HepG2 (cell line): ENCODE measurements around the gene TEAD1. TPM values are rescaled to one million over a fixed set of nuclear protein-coding genes. Genes with fewer than 3 reads are reported as not detected.

ENCODE experiments used
- ATAC-seq: fragments of 200-7000 bp; cut with Tn5 transposase; 3 replicates; pipeline ENCODE4 v1.9.1; 2020; ENCODE audit warnings: mild to moderate bottlenecking, moderate library complexity
- BruUV-seq: library from RNA; stranded (reverse); fragments of 400-500 nt; replicated peaks from 2 replicates; lab custom pipeline; 2021; lab: Mats Ljungman, UMichigan
- CTCF ChIA-PET: fragments of 300-600 bp; formaldehyde crosslinking; extraction: SDS; loops from one replicate; lab custom pipeline; 2021; ENCODE audit warnings: low total read pairs, inconsistent platforms, low intra/inter-chr PET ratio; lab: Yijun Ruan, JAX
- POLR2A ChIA-PET: fragments of 350-600 bp; sonication (Branson Sonifier 250); formaldehyde crosslinking; loops from one replicate; lab custom pipeline; 2020; ENCODE audit warnings: antibody characterized with exemption, inconsistent platforms; lab: Yijun Ruan, JAX
- DNase-seq: peaks from one replicate; pipeline ENCODE4 v3.0.0-alpha.2; 2015; ENCODE audit warnings: low spot score
- FAIRE-seq: peaks from 3 replicates; lab custom pipeline; 2011; peaks lifted over from hg19 to GRCh38; lab: Jason Lieb, UNC
- H2AFZ ChIP-seq: one replicate; pipeline ENCODE4 v1.6.1; 2011; ENCODE audit warnings: low read length, inconsistent platforms
- H3K27ac ChIP-seq: fragments of 300-600 bp; 3 replicates; pipeline ENCODE4 v1.8.0; 2011; ENCODE audit warnings: mixed run types, mild to moderate bottlenecking, mixed read lengths, low read length, inconsistent platforms; ENCODE audit not compliant: insufficient read depth; ENCODE audit errors: extremely low read length
- H3K27me3 ChIP-seq, 2 experiments: fragments of 200-600 bp in 1 of 2; 2 replicates in 1 of 2; 3 replicates in 1 of 2; pipeline versions ENCODE4 v1.6.0 to v1.8.0; 2011; ENCODE audit warnings: low read length in 2 of 2, mild to moderate bottlenecking in 2 of 2, moderate library complexity in 2 of 2, inconsistent platforms in 1 of 2; ENCODE audit not compliant: insufficient read depth in 2 of 2, control insufficient read depth in 1 of 2
- H3K36me3 ChIP-seq, 2 experiments: fragments of 200-600 bp in 1 of 2; replicated peaks in 1 of 2; 2 replicates in 1 of 2; 3 replicates in 1 of 2; pipeline versions ENCODE4 v1.5.1 to v1.8.0; 2011; ENCODE audit warnings: low read length in 2 of 2, inconsistent platforms in 1 of 2; ENCODE audit not compliant: insufficient read depth in 2 of 2, control insufficient read depth in 1 of 2
- H3K4me1 ChIP-seq: 2 replicates; pipeline ENCODE4 v1.5.1; 2012; ENCODE audit warnings: low read length, inconsistent platforms; ENCODE audit not compliant: insufficient read depth
- H3K4me2 ChIP-seq: 2 replicates; pipeline ENCODE4 v1.6.0; 2011; ENCODE audit warnings: low read depth, low read length, inconsistent platforms
- H3K4me3 ChIP-seq, 3 experiments: fragments of 200-600 bp in 1 of 3; sonication (generic), shearing (Covaris generic) in 1 of 3; replicated peaks in 1 of 3; 2 replicates each; pipeline ENCODE4 v1.5.1; 2011 to 2016; ENCODE audit warnings: low read length in 3 of 3, inconsistent platforms in 2 of 3, low read depth in 2 of 3, mild to moderate bottlenecking in 2 of 3, control low read depth in 1 of 3, mixed read lengths in 1 of 3; ENCODE audit not compliant: insufficient read depth in 1 of 3
- H3K79me2 ChIP-seq: one replicate; pipeline ENCODE4 v1.6.1; 2011; ENCODE audit warnings: low read length, inconsistent platforms; ENCODE audit not compliant: insufficient read depth
- H3K9ac ChIP-seq: 2 replicates; pipeline ENCODE4 v1.6.0; 2011; ENCODE audit warnings: mild to moderate bottlenecking, low read depth, low read length, inconsistent platforms; ENCODE audit not compliant: insufficient read depth
- H3K9me3 ChIP-seq: 2 replicates; pipeline ENCODE4 v1.5.1; 2012; ENCODE audit warnings: mild to moderate bottlenecking, low read length
- H4K20me1 ChIP-seq: 2 replicates; pipeline ENCODE4 v1.6.0; 2011; ENCODE audit warnings: inconsistent platforms, mild to moderate bottlenecking, low read length, moderate library complexity; ENCODE audit not compliant: insufficient read depth
- DR1 ChIP-seq: sonication (generic); formaldehyde crosslinking; IDR thresholded peaks from 2 replicates; pipeline ENCODE4 v1.8.0; 2021; ENCODE audit warnings: mild to moderate bottlenecking, missing genetic modification reagents, inconsistent platforms
- KLF15 ChIP-seq: sonication (generic); formaldehyde crosslinking; IDR thresholded peaks from 2 replicates; pipeline ENCODE4 v1.8.1; 2023; ENCODE audit warnings: borderline replicate concordance, mild to moderate bottlenecking, inconsistent platforms, missing genetic modification reagents, mixed read lengths
- PAXIP1 ChIP-seq: sonication (generic); formaldehyde crosslinking; conservative IDR thresholded peaks from 2 replicates; pipeline ENCODE4 v1.4.0; 2020; ENCODE audit warnings: mild to moderate bottlenecking, missing genetic modification reagents, moderate library complexity
- PHB2 ChIP-seq: fragments of 450-650 bp; IDR thresholded peaks from 2 replicates; pipeline ENCODE4 v1.6.1; 2018; ENCODE audit not compliant: partially characterized antibody
- RFX1 ChIP-seq: fragments of 450-650 bp; IDR thresholded peaks from 2 replicates; pipeline ENCODE4 v1.6.1; 2017
- TGIF2 ChIP-seq: IDR thresholded peaks from 2 replicates; pipeline ENCODE4 v1.6.1; 2016; ENCODE audit warnings: control low read depth, missing compliant biosample characterization
- XBP1 ChIP-seq: sonication (generic); formaldehyde crosslinking; IDR thresholded peaks from 2 replicates; pipeline ENCODE4 v1.5.0; 2020; ENCODE audit warnings: missing genetic modification reagents
- ZNF235 ChIP-seq: sonication (generic); formaldehyde crosslinking; IDR thresholded peaks from 2 replicates; pipeline ENCODE4 v1.8.1; 2023; ENCODE audit warnings: mild to moderate bottlenecking, missing genetic modification reagents, borderline replicate concordance
- ZNF589 ChIP-seq: sonication (generic); formaldehyde crosslinking; conservative IDR thresholded peaks from 2 replicates; pipeline ENCODE4 v1.8.0; 2022; ENCODE audit warnings: mild to moderate bottlenecking, moderate library complexity, missing genetic modification reagents
- WGBS: methylation state at CpG from one replicate; pipeline ENCODE4 v1.1.6; 2017; ENCODE audit warnings: low lambda C conversion rate; 5-methylcytosine and 5-hydroxymethylcytosine counted together
- in situ Hi-C: cut with HindIII; loops from 2 replicates; pipeline ENCODE4 v1.10.0; 2017; ENCODE audit warnings: low pct_unique_long_range_greater_than_20kb; ENCODE audit not compliant: extremely low pct_ligation_motif_present
- intact Hi-C: fragments of 100-400 bp; cut with micrococcal nuclease; formaldehyde crosslinking; loops from one replicate; pipeline ENCODE4 v1.10.0; 2022; ENCODE audit not compliant: unreplicated experiment
- polyA plus RNA-seq, 8 experiments: library from polyadenylated mRNA; depleted of rRNA in 3 of 8; stranded (reverse) in 7 of 8; unstranded in 1 of 8; fragments of >200 nt; fragmentation: Illumina TruSeq in 4 of 8; extraction: Trizol in 4 of 8; gene quantifications; 2 replicates each; pipeline versions ENCODE4 v1.2.1 to v1.2.3, GENCODE V29; 2011 to 2016; ENCODE audit warnings: low read depth in 4 of 8, missing spikeins in 1 of 8, mixed read lengths in 1 of 8; ENCODE audit not compliant: insufficient read depth in 1 of 8
- total RNA-seq, 5 experiments: library from RNA; depleted of rRNA; stranded (reverse); fragments of >200 nt; fragmentation: Illumina TruSeq; extraction: Trizol; gene quantifications; 2 replicates each; pipeline ENCODE4 v1.2.3, GENCODE V29; 2016; ENCODE audit warnings: low read depth in 1 of 5
- TF ChIP-seq, protein P1 (sequence below): conservative IDR thresholded peaks from 2 replicates; pipeline ENCODE4 v1.6.1; 2018; ENCODE audit warnings: missing genetic modification reagents

The TEAD1 gene
- total and polyA plus RNA-seq, 2 of the 13 experiments (the other 11 are each of a cell fraction or from before 2014, with no cell fraction given): 20.1 to 30.5 TPM

GRCh38 chr11:12764187-12764914 is 90.1 kb downstream of the TEAD1 start:
- H3K9me3 ChIP-seq: no peaks in the 10 kb centered on the region
- 96% methylated on average over 8 of the region's 8 CpGs for WGBS
- no TSS peak for BruUV-seq
- no peak overlapping the region for H3K27ac ChIP-seq
- in situ Hi-C loops (no loop called here), intact Hi-C loops (loop anchor here (10.0 kb wide), 2 partner anchors 60 to 120 kb away; no protein-coding TSS in a partner anchor)
- FAIRE-seq (no peak), DNase-seq (no peak), ATAC-seq (no peak)
- peaks cover 37% of the 10 kb centered on the region for H3K4me1 ChIP-seq
- no peak overlapping the region for H3K4me3 ChIP-seq
- POLR2A ChIA-PET: no interaction called here
- H3K27me3 ChIP-seq: no peaks in the 10 kb centered on the region
- peaks cover 29% of the 10 kb centered on the region for H3K79me2 ChIP-seq
- CTCF ChIA-PET: no interaction called here
- peaks cover 7 to 38% of the 10 kb centered on the region in 2 experiments; a peak in 4 of 5 replicates for H3K36me3 ChIP-seq
- H4K20me1 ChIP-seq: peaks cover 9% of the 10 kb centered on the region
- no peak overlapping the region for H3K9ac ChIP-seq
- no peak overlapping the region for H3K4me2 ChIP-seq
- TF ChIP-seq XBP1 (CRISPR knock-in tag) (no peak), TGIF2 (no peak), PHB2 (no peak), PAXIP1 (CRISPR knock-in tag) (no peak), KLF15 (no peak), ZNF589 (no peak), RFX1 (no peak), DR1 (CRISPR knock-in tag) (no peak), ZNF235 (no peak)
- TF ChIP-seq, protein P1, sequence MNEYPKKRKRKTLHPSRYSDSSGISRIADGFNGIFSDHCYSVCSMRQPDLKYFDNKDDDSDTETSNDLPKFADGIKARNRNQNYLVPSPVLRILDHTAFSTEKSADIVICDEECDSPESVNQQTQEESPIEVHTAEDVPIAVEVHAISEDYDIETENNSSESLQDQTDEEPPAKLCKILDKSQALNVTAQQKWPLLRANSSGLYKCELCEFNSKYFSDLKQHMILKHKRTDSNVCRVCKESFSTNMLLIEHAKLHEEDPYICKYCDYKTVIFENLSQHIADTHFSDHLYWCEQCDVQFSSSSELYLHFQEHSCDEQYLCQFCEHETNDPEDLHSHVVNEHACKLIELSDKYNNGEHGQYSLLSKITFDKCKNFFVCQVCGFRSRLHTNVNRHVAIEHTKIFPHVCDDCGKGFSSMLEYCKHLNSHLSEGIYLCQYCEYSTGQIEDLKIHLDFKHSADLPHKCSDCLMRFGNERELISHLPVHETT (CRISPR knock-in tag): no peak
- no peak overlapping the region for H2AFZ ChIP-seq
